HepG2 (cell line): ENCODE measurements around the gene RECQL5.

Experiments
- POLR2A ChIP-seq, 2 experiments: IDR thresholded peaks; 2 replicates each; pipeline ENCODE4 v1.6.1; 2011; ENCODE audit warnings: low read depth in 2 of 2, low read length in 2 of 2, mild to moderate bottlenecking in 1 of 2, moderate library complexity in 1 of 2; ENCODE audit not compliant: insufficient read depth in 1 of 2
- REST ChIP-seq, 2 experiments: IDR thresholded peaks; 2 replicates each; pipeline ENCODE4 v1.6.1; 2011 to 2012; ENCODE audit warnings: low read length in 2 of 2, borderline replicate concordance in 1 of 2, low read depth in 1 of 2, mild to moderate bottlenecking in 1 of 2, moderate library complexity in 1 of 2
- TAF1 ChIP-seq: sonication (generic); formaldehyde crosslinking; IDR thresholded peaks from 2 replicates; pipeline ENCODE4 v1.4.0; 2020; ENCODE audit warnings: missing genetic modification reagents
- ZNF24 ChIP-seq: fragments of 450-650 bp; IDR thresholded peaks from 2 replicates; pipeline ENCODE4 v1.6.1; 2017; ENCODE audit warnings: antibody characterized with exemption, mild to moderate bottlenecking
- ZNF672 ChIP-seq: sonication (generic); formaldehyde crosslinking; IDR thresholded peaks from 2 replicates; pipeline ENCODE4 v1.8.1; 2022; ENCODE audit warnings: missing genetic modification reagents
- TF ChIP-seq, protein P1 (sequence below): sonication (generic); formaldehyde crosslinking; IDR thresholded peaks from 2 replicates; pipeline ENCODE4 v1.5.0; 2020; ENCODE audit warnings: mild to moderate bottlenecking, missing genetic modification reagents, moderate library complexity
- TF ChIP-seq, protein P2 (sequence below): sonication (generic); formaldehyde crosslinking; IDR thresholded peaks from 2 replicates; pipeline ENCODE4 v1.4.0; 2020; ENCODE audit warnings: missing genetic modification reagents

DNA sequence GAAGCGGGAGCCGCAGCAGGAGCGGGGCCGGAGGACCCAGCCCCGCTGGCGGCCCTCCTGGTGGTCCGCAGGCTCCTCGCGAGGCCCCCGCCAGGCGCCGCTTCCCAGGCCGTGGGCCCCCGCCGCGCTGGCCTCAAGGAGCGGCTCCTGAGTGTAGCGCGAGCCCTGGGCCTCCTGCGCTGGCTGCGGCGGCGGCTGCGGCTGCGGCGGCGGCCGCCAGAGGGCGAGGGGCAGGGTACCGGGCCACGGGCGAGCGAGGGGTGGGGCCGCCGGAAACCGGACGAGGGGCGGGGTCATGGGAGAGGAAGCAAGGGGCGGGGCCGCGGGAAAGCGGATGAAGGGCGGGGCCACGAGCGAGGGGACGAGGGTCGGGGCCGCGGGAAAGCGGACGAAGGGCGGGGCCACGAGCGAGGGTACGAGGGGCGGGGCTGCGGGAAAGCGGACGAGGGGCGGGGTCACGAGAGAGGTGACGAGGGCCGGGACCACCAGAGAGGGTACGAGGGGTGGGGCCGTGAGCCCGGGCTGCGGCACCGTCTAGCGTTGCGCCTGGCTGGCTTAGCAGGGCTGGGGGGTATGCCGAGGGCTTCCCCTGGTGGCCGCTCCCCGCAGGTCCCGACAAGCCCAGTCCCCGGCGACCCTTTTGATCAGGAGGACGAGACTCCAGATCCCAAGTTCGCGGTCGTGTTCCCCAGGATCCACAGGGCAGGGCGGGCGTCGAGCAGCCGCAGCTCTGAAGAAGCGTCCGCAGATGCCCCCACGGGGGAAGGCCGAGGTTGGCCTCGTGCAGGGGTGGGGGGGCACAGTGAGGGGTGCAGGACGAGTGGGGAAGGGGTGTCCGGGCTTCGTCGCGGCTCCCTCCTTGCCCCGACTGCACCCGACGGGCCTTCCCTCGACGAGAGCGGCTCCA is 77.7 kb downstream of the RECQL5 start:
- TF ChIP-seq TAF1 (CRISPR knock-in tag) (no peak), POLR2A (IDR thresholded peaks at IDR 0.05; ENCODE audit: insufficient read depth in 1 of 2, low read depth in 2 of 2, low read length in 2 of 2) (peak in 1 of 2 experiments; percentile 72; a peak in 1 of 4 replicates), ZNF672 (CRISPR knock-in tag) (no peak), ZNF24 (no peak), REST (IDR thresholded peaks at IDR 0.05; ENCODE audit: borderline replicate concordance in 1 of 2, low read depth in 1 of 2, low read length in 2 of 2) (no peak)
- TF ChIP-seq, protein P1, sequence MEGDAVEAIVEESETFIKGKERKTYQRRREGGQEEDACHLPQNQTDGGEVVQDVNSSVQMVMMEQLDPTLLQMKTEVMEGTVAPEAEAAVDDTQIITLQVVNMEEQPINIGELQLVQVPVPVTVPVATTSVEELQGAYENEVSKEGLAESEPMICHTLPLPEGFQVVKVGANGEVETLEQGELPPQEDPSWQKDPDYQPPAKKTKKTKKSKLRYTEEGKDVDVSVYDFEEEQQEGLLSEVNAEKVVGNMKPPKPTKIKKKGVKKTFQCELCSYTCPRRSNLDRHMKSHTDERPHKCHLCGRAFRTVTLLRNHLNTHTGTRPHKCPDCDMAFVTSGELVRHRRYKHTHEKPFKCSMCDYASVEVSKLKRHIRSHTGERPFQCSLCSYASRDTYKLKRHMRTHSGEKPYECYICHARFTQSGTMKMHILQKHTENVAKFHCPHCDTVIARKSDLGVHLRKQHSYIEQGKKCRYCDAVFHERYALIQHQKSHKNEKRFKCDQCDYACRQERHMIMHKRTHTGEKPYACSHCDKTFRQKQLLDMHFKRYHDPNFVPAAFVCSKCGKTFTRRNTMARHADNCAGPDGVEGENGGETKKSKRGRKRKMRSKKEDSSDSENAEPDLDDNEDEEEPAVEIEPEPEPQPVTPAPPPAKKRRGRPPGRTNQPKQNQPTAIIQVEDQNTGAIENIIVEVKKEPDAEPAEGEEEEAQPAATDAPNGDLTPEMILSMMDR (CRISPR knock-in tag) = peak; percentile 69
- TF ChIP-seq, protein P2, sequence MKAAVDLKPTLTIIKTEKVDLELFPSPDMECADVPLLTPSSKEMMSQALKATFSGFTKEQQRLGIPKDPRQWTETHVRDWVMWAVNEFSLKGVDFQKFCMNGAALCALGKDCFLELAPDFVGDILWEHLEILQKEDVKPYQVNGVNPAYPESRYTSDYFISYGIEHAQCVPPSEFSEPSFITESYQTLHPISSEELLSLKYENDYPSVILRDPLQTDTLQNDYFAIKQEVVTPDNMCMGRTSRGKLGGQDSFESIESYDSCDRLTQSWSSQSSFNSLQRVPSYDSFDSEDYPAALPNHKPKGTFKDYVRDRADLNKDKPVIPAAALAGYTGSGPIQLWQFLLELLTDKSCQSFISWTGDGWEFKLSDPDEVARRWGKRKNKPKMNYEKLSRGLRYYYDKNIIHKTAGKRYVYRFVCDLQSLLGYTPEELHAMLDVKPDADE = no peak
